ENCODE data around the gene DLGAP1.
"Not testable (repeated sequence)": the region's sequence is repeated elsewhere in the genome, so short reads cannot be mapped to it uniquely, and the experiment has no call there.

Gene DLGAP1

GRCh38 chr18:3669376-3669775 lies 785.7 kb downstream of the DLGAP1 start:
- no peak for DNase-seq

- no peak for DNase-seq
These were observed 787.6 kb downstream of the DLGAP1 start for GRCh38 chr18:3667255-3668137.

- no peak for DNase-seq
These were observed 788.4 kb downstream of the DLGAP1 start for GRCh38 chr18:3666526-3667254.

- DNase-seq, result peak; percentile 46
These were observed 789.2 kb downstream of the DLGAP1 start for GRCh38 chr18:3665780-3666525.

GRCh38 chr18:3665204-3665603 lies 789.9 kb downstream of the DLGAP1 start:
- no peak for DNase-seq

- DNase-seq, result no peak
These were observed 790.4 kb downstream of the DLGAP1 start for GRCh38 chr18:3664563-3665178.

- no peak for DNase-seq
These were observed 791.1 kb downstream of the DLGAP1 start for GRCh38 chr18:3663870-3664512.

GRCh38 chr18:3661989-3662388 lies 793.1 kb downstream of the DLGAP1 start:
- no peak for DNase-seq

- DNase-seq, result no peak
These were observed 794.2 kb downstream of the DLGAP1 start for GRCh38 chr18:3660739-3661515.

- no peak for DNase-seq
These were observed 796.6 kb downstream of the DLGAP1 start for GRCh38 chr18:3658529-3658928.

- no peak for DNase-seq
These were observed 799.7 kb downstream of the DLGAP1 start for GRCh38 chr18:3655254-3656050.

GRCh38 chr18:3654442-3655253 lies 800.5 kb downstream of the DLGAP1 start:
- DNase-seq, result no peak

GRCh38 chr18:3653851-3654441 lies 801.2 kb downstream of the DLGAP1 start:
- no peak for DNase-seq

- no peak for DNase-seq
These were observed 801.8 kb downstream of the DLGAP1 start for GRCh38 chr18:3653263-3653850.

GRCh38 chr18:3652380-3653262 lies 802.5 kb downstream of the DLGAP1 start:
- peak; percentile 66 for DNase-seq

- DNase-seq, result no peak
These were observed 803.8 kb downstream of the DLGAP1 start for GRCh38 chr18:3651266-3651665.

- DNase-seq, result not testable (repeated sequence)
These were observed 804.5 kb downstream of the DLGAP1 start for GRCh38 chr18:3650521-3651042.

Data from T1000 (cell line).